GM23338 (cell line): Measurements from ENCODE around the gene YBEY. TPM values are rescaled to one million over a fixed set of nuclear protein-coding genes. Genes with fewer than 3 reads are reported as not detected.

Experiments
- ATAC-seq: fragments of 200-7000 bp; cut with Tn5 transposase; 3 replicates; pipeline ENCODE4 v1.9.1; 2020
- DNase-seq: peaks from one replicate; pipeline ENCODE4 v3.0.0-alpha.2; 2015; ENCODE audit warnings: low spot score
- H2AFZ ChIP-seq: fragments of 200-600 bp; sonication (generic); 2 replicates; pipeline ENCODE4 v1.8.0; 2016; ENCODE audit warnings: antibody characterized with exemption, mild to moderate bottlenecking, moderate library complexity
- H3F3A ChIP-seq: fragments of 200-600 bp; sonication (generic); replicated peaks from 2 replicates; pipeline ENCODE4 v1.8.0; 2017; ENCODE audit warnings: antibody characterized with exemption, mixed run types, low read depth
- H3K27ac ChIP-seq: fragments of 200-600 bp; sonication (generic); 2 replicates; pipeline ENCODE4 v1.6.1; 2016; ENCODE audit warnings: low read depth
- H3K27me3 ChIP-seq: fragments of 200-600 bp; sonication (generic); 2 replicates; pipeline ENCODE4 v1.8.0; 2016; ENCODE audit warnings: mild to moderate bottlenecking, mixed run types, moderate library complexity; ENCODE audit not compliant: insufficient read depth
- H3K36me3 ChIP-seq: fragments of 200-600 bp; sonication (generic); 2 replicates; pipeline ENCODE4 v1.8.0; 2016; ENCODE audit warnings: mild to moderate bottlenecking; ENCODE audit not compliant: insufficient read depth
- H3K4me1 ChIP-seq: fragments of 200-600 bp; sonication (generic); 2 replicates; pipeline ENCODE4 v1.8.0; 2016; ENCODE audit warnings: mild to moderate bottlenecking, moderate library complexity; ENCODE audit not compliant: insufficient read depth
- H3K4me2 ChIP-seq: fragments of 200-600 bp; sonication (generic); 2 replicates; pipeline ENCODE4 v1.7.1; 2017; ENCODE audit warnings: mixed run types
- H3K4me3 ChIP-seq: fragments of 200-600 bp; sonication (generic); 2 replicates; pipeline ENCODE4 v1.6.1; 2016; ENCODE audit warnings: mixed run types
- H3K79me2 ChIP-seq: fragments of 200-600 bp; sonication (generic); replicated peaks from 2 replicates; pipeline ENCODE4 v1.8.0; 2017; ENCODE audit warnings: mild to moderate bottlenecking; ENCODE audit not compliant: insufficient read depth
- H3K9me2 ChIP-seq: fragments of 200-600 bp; sonication (generic); 2 replicates; pipeline ENCODE4 v1.8.0; 2017; ENCODE audit not compliant: insufficient read depth
- H4K20me1 ChIP-seq: fragments of 200-600 bp; sonication (generic); replicated peaks from 2 replicates; pipeline ENCODE4 v1.8.0; 2017; ENCODE audit warnings: mild to moderate bottlenecking; ENCODE audit not compliant: insufficient read depth
- H3K27ac Mint-ChIP-seq: 2 replicates; pipeline ENCODE4 v1.8.0; 2020; ENCODE audit warnings: inconsistent platforms, mild to moderate bottlenecking, moderate library complexity, mixed read lengths
- H3K27me3 Mint-ChIP-seq: 3 replicates; pipeline ENCODE4 v1.8.0; 2022; ENCODE audit warnings: low read depth, mild to moderate bottlenecking, moderate library complexity, mixed read lengths, inconsistent platforms; ENCODE audit not compliant: insufficient read depth, poor library complexity
- H3K36me3 Mint-ChIP-seq: 3 replicates; pipeline ENCODE4 v1.8.0; 2021; ENCODE audit warnings: low read depth, mild to moderate bottlenecking, inconsistent platforms, moderate library complexity, mixed read lengths
- H3K4me1 Mint-ChIP-seq: 3 replicates; pipeline ENCODE4 v1.8.0; 2020; ENCODE audit warnings: mild to moderate bottlenecking, inconsistent platforms, mixed read lengths
- H3K4me3 Mint-ChIP-seq: 3 replicates; pipeline ENCODE4 v1.8.0; 2021; ENCODE audit warnings: moderate library complexity, mild to moderate bottlenecking, inconsistent platforms, mixed read lengths
- H3K9me3 Mint-ChIP-seq: 3 replicates; pipeline ENCODE4 v1.8.0; 2020; ENCODE audit warnings: moderate library complexity, mild to moderate bottlenecking, inconsistent platforms, mixed read lengths
- CREB1 ChIP-seq: fragments of 250-450 bp; sonication (Bioruptor Pico); IDR thresholded peaks from 2 replicates; pipeline ENCODE4 v1.5.0; 2020; ENCODE audit warnings: low read depth, mild to moderate bottlenecking, moderate library complexity
- EZH2 ChIP-seq: fragments of 200-600 bp; sonication (generic); IDR thresholded peaks from one replicate; pipeline ENCODE4 v1.8.0; 2017; ENCODE audit warnings: antibody characterized with exemption, mild to moderate bottlenecking, low read depth; ENCODE audit not compliant: unreplicated experiment
- EZH2phosphoT487 ChIP-seq: fragments of 200-600 bp; sonication (generic); IDR thresholded peaks from one replicate; pipeline ENCODE4 v1.8.1; 2018; ENCODE audit warnings: antibody characterized with exemption; ENCODE audit not compliant: unreplicated experiment
- JUNB ChIP-seq: IDR thresholded peaks from one replicate; pipeline ENCODE4 v1.6.1; 2016; ENCODE audit warnings: antibody characterized with exemption; ENCODE audit not compliant: unreplicated experiment
- NANOG ChIP-seq: IDR thresholded peaks from 2 replicates; pipeline ENCODE4 v1.6.1; 2016; ENCODE audit warnings: antibody characterized with exemption, borderline replicate concordance
- POLR2AphosphoS5 ChIP-seq: IDR thresholded peaks from 2 replicates; pipeline ENCODE4 v1.6.1; 2016; ENCODE audit warnings: antibody characterized with exemption, low read depth
- STAT1 ChIP-seq: IDR thresholded peaks from one replicate; pipeline ENCODE4 v1.6.1; 2016; ENCODE audit warnings: antibody characterized with exemption; ENCODE audit not compliant: unreplicated experiment
- ZNF114 ChIP-seq: fragments of 250-450 bp; sonication (Bioruptor Pico); IDR thresholded peaks from 2 replicates; pipeline ENCODE4 v1.5.0; 2020; ENCODE audit warnings: mild to moderate bottlenecking, moderate library complexity
- ZNF331 ChIP-seq: fragments of 250-450 bp; sonication (Bioruptor Pico); IDR thresholded peaks from 2 replicates; pipeline ENCODE4 v1.5.0; 2020; ENCODE audit warnings: low read depth, mild to moderate bottlenecking, moderate library complexity
- polyA plus RNA-seq: library from polyadenylated mRNA; unstranded; fragments of >200 nt; fragmentation: Nextera tagmentation; extraction: Ambion mirVana; gene quantifications from 2 replicates; pipeline ENCODE4 v1.2.1, GENCODE V29; 2016
- total RNA-seq: library from RNA; depleted of rRNA; stranded (reverse); fragments of >200 nt; shearing (Covaris generic); gene quantifications from 2 replicates; pipeline ENCODE4 v1.2.3, GENCODE V29; 2014
- TF ChIP-seq, protein P1 (sequence below), 2 experiments: fragments of 200-600 bp in 1 of 2; sonication (generic) in 1 of 2; conservative IDR thresholded peaks; 2 replicates each; pipeline versions ENCODE4 v1.5.1 to v1.6.1; 2016 to 2017; ENCODE audit warnings: antibody characterized with exemption in 2 of 2, low read depth in 2 of 2, mild to moderate bottlenecking in 2 of 2, moderate library complexity in 1 of 2
- TF ChIP-seq, protein P2 (sequence below): IDR thresholded peaks from one replicate; pipeline ENCODE4 v1.6.1; 2018; ENCODE audit warnings: antibody characterized with exemption; ENCODE audit not compliant: unreplicated experiment
- TF ChIP-seq, protein P3 (sequence below): IDR thresholded peaks from 2 replicates; pipeline ENCODE4 v1.6.1; 2016; ENCODE audit warnings: antibody characterized with exemption
- TF ChIP-seq, protein P4 (sequence below): fragments of 250-450 bp; sonication (Bioruptor Pico); IDR thresholded peaks from 2 replicates; pipeline ENCODE4 v1.5.0; 2020; ENCODE audit warnings: mild to moderate bottlenecking, moderate library complexity

The YBEY gene
- total and polyA plus RNA-seq, 2 experiments from 2014 or later, result 28.1 to 31.8 TPM

DNA sequence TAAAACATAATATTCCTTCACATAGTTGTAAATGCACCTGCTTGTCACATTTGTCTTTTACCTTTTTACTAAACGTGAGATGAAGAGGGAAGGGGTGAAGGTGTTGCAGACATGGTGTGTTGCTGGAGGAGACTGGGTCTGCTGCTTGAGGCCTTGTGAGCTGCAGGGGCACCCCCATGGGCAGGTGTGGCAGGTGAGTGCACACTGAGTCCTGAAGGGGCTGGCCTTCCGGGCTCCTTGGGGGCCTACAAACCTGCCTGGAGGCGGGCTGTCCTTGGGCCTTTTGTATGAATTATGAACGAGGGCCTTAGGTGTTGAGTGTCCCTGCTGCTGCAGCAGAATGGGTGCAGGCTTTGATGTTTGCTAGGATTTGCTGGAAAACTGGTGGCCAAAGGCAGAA lies 41.6 kb downstream of the YBEY start:
- H3K4me3 ChIP-seq, result no peak overlapping the region
- H4K20me1 ChIP-seq, result peaks cover 17% of the 10 kb centered on the region
- H3K36me3 ChIP-seq, result peaks cover 20% of the 10 kb centered on the region; the same call in 1 of the 2 replicates
- TF ChIP-seq, protein P1, sequence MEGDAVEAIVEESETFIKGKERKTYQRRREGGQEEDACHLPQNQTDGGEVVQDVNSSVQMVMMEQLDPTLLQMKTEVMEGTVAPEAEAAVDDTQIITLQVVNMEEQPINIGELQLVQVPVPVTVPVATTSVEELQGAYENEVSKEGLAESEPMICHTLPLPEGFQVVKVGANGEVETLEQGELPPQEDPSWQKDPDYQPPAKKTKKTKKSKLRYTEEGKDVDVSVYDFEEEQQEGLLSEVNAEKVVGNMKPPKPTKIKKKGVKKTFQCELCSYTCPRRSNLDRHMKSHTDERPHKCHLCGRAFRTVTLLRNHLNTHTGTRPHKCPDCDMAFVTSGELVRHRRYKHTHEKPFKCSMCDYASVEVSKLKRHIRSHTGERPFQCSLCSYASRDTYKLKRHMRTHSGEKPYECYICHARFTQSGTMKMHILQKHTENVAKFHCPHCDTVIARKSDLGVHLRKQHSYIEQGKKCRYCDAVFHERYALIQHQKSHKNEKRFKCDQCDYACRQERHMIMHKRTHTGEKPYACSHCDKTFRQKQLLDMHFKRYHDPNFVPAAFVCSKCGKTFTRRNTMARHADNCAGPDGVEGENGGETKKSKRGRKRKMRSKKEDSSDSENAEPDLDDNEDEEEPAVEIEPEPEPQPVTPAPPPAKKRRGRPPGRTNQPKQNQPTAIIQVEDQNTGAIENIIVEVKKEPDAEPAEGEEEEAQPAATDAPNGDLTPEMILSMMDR (conservative IDR thresholded peaks at IDR 0.05; ENCODE audit: low read depth in 2 of 2), result no peak
- TF ChIP-seq STAT1 (no peak), POLR2AphosphoS5 (no peak), JUNB (no peak), EZH2phosphoT487 (no peak), CREB1 (CRISPR knock-in tag) (no peak), EZH2 (no peak), ZNF114 (CRISPR knock-in tag) (no peak), ZNF331 (no peak), NANOG (no peak)
- TF ChIP-seq, protein P2, sequence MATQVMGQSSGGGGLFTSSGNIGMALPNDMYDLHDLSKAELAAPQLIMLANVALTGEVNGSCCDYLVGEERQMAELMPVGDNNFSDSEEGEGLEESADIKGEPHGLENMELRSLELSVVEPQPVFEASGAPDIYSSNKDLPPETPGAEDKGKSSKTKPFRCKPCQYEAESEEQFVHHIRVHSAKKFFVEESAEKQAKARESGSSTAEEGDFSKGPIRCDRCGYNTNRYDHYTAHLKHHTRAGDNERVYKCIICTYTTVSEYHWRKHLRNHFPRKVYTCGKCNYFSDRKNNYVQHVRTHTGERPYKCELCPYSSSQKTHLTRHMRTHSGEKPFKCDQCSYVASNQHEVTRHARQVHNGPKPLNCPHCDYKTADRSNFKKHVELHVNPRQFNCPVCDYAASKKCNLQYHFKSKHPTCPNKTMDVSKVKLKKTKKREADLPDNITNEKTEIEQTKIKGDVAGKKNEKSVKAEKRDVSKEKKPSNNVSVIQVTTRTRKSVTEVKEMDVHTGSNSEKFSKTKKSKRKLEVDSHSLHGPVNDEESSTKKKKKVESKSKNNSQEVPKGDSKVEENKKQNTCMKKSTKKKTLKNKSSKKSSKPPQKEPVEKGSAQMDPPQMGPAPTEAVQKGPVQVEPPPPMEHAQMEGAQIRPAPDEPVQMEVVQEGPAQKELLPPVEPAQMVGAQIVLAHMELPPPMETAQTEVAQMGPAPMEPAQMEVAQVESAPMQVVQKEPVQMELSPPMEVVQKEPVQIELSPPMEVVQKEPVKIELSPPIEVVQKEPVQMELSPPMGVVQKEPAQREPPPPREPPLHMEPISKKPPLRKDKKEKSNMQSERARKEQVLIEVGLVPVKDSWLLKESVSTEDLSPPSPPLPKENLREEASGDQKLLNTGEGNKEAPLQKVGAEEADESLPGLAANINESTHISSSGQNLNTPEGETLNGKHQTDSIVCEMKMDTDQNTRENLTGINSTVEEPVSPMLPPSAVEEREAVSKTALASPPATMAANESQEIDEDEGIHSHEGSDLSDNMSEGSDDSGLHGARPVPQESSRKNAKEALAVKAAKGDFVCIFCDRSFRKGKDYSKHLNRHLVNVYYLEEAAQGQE, result no peak
- TF ChIP-seq, protein P3, sequence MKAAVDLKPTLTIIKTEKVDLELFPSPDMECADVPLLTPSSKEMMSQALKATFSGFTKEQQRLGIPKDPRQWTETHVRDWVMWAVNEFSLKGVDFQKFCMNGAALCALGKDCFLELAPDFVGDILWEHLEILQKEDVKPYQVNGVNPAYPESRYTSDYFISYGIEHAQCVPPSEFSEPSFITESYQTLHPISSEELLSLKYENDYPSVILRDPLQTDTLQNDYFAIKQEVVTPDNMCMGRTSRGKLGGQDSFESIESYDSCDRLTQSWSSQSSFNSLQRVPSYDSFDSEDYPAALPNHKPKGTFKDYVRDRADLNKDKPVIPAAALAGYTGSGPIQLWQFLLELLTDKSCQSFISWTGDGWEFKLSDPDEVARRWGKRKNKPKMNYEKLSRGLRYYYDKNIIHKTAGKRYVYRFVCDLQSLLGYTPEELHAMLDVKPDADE, result no peak
- TF ChIP-seq, protein P4, sequence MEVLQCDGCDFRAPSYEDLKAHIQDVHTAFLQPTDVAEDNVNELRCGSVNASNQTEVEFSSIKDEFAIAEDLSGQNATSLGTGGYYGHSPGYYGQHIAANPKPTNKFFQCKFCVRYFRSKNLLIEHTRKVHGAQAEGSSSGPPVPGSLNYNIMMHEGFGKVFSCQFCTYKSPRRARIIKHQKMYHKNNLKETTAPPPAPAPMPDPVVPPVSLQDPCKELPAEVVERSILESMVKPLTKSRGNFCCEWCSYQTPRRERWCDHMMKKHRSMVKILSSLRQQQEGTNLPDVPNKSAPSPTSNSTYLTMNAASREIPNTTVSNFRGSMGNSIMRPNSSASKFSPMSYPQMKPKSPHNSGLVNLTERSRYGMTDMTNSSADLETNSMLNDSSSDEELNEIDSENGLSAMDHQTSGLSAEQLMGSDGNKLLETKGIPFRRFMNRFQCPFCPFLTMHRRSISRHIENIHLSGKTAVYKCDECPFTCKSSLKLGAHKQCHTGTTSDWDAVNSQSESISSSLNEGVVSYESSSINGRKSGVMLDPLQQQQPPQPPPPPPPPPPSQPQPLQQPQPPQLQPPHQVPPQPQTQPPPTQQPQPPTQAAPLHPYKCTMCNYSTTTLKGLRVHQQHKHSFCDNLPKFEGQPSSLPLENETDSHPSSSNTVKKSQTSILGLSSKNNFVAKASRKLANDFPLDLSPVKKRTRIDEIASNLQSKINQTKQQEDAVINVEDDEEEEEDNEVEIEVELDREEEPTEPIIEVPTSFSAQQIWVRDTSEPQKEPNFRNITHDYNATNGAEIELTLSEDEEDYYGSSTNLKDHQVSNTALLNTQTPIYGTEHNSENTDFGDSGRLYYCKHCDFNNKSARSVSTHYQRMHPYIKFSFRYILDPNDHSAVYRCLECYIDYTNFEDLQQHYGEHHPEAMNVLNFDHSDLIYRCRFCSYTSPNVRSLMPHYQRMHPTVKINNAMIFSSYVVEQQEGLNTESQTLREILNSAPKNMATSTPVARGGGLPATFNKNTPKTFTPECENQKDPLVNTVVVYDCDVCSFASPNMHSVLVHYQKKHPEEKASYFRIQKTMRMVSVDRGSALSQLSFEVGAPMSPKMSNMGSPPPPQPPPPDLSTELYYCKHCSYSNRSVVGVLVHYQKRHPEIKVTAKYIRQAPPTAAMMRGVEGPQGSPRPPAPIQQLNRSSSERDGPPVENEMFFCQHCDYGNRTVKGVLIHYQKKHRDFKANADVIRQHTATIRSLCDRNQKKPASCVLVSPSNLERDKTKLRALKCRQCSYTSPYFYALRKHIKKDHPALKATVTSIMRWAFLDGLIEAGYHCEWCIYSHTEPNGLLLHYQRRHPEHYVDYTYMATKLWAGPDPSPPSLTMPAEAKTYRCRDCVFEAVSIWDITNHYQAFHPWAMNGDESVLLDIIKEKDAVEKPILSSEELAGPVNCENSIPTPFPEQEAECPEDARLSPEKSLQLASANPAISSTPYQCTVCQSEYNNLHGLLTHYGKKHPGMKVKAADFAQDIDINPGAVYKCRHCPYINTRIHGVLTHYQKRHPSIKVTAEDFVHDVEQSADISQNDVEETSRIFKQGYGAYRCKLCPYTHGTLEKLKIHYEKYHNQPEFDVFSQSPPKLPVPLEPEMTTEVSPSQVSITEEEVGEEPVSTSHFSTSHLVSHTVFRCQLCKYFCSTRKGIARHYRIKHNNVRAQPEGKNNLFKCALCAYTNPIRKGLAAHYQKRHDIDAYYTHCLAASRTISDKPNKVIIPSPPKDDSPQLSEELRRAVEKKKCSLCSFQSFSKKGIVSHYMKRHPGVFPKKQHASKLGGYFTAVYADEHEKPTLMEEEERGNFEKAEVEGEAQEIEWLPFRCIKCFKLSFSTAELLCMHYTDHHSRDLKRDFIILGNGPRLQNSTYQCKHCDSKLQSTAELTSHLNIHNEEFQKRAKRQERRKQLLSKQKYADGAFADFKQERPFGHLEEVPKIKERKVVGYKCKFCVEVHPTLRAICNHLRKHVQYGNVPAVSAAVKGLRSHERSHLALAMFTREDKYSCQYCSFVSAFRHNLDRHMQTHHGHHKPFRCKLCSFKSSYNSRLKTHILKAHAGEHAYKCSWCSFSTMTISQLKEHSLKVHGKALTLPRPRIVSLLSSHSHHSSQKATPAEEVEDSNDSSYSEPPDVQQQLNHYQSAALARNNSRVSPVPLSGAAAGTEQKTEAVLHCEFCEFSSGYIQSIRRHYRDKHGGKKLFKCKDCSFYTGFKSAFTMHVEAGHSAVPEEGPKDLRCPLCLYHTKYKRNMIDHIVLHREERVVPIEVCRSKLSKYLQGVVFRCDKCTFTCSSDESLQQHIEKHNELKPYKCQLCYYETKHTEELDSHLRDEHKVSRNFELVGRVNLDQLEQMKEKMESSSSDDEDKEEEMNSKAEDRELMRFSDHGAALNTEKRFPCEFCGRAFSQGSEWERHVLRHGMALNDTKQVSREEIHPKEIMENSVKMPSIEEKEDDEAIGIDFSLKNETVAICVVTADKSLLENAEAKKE (CRISPR knock-in tag), result no peak
- 0 out of 3 replicates have a peak, but pooled peaks cover 4% of the 10 kb centered on the region for H3K9me3 Mint-ChIP-seq
- H3F3A ChIP-seq, result 0 out of 2 replicates have a peak, but pooled peaks cover 5% of the 10 kb centered on the region
- peaks cover 10% of the 10 kb centered on the region for H3K27me3 Mint-ChIP-seq
- no peak overlapping the region for H2AFZ ChIP-seq
- peaks cover 80% of the 10 kb centered on the region for H3K79me2 ChIP-seq
- H3K4me1 Mint-ChIP-seq, result peaks cover 11% of the 10 kb centered on the region
- H3K27ac ChIP-seq, result no peak overlapping the region
- H3K27me3 ChIP-seq, result no peaks in the 10 kb centered on the region
- H3K36me3 Mint-ChIP-seq, result peaks cover 50% of the 10 kb centered on the region
- DNase-seq (no peak), ATAC-seq (no peak)
- no peaks in the 10 kb centered on the region for H3K9me2 ChIP-seq
- H3K27ac Mint-ChIP-seq, result no peak overlapping the region
- H3K4me3 Mint-ChIP-seq, result no peak overlapping the region
- H3K4me2 ChIP-seq, result no peak overlapping the region
- H3K4me1 ChIP-seq, result peaks cover 11% of the 10 kb centered on the region
